OCI-LY7 (cell line): ENCODE measurements around the gene RP9. TPM values are rescaled to one million over a fixed set of nuclear protein-coding genes. Genes with fewer than 3 reads are reported as not detected.

Source experiments
- BruUV-seq: library from RNA; stranded (reverse); fragments of 400-500 nt; replicated peaks from 2 replicates; lab custom pipeline; 2021; lab: Mats Ljungman, UMichigan
- CTCF ChIA-PET: fragments of 300-600 bp; sonication (Branson Sonifier 250); formaldehyde crosslinking; loops from one replicate; lab custom pipeline; 2022; ENCODE audit warnings: antibody characterized with exemption; ENCODE audit not compliant: unreplicated experiment; lab: Charles Lee
- POLR2A ChIA-PET: fragments of 300-600 bp; sonication (Branson Sonifier 250); formaldehyde crosslinking; loops from one replicate; lab custom pipeline; 2022; ENCODE audit warnings: antibody characterized with exemption; lab: Charles Lee
- DNase-seq: peaks from one replicate; pipeline ENCODE4 v3.0.0-alpha.2; 2015; ENCODE audit warnings: low spot score
- H2AFZ ChIP-seq: fragments of 200-600 bp; sonication (generic), shearing (Covaris generic); 2 replicates; pipeline ENCODE4 v1.6.1; 2014; ENCODE audit warnings: mild to moderate bottlenecking, antibody characterized with exemption, low read length, moderate library complexity
- H3K27ac ChIP-seq: fragments of 200-600 bp; sonication (generic); 2 replicates; pipeline ENCODE4 v1.5.1; 2014; ENCODE audit warnings: mixed run types, low read depth, mild to moderate bottlenecking, moderate library complexity, low read length, inconsistent platforms; ENCODE audit not compliant: poor library complexity, severe bottlenecking
- H3K36me3 ChIP-seq: fragments of 200-600 bp; sonication (generic); 2 replicates; pipeline ENCODE4 v1.6.1; 2014; ENCODE audit warnings: mild to moderate bottlenecking, antibody characterized with exemption, low read length, moderate library complexity, mixed read lengths; ENCODE audit not compliant: insufficient read depth
- H3K4me1 ChIP-seq: fragments of 200-600 bp; sonication (generic); 2 replicates; pipeline ENCODE4 v1.5.1; 2014; ENCODE audit warnings: mild to moderate bottlenecking, low read length; ENCODE audit not compliant: insufficient read depth, poor library complexity, severe bottlenecking
- H3K4me2 ChIP-seq: fragments of 200-600 bp; sonication (generic); 2 replicates; pipeline ENCODE4 v1.6.1; 2014; ENCODE audit warnings: mild to moderate bottlenecking, low read length
- H3K4me3 ChIP-seq: fragments of 200-600 bp; sonication (generic); 2 replicates; pipeline ENCODE4 v1.5.1; 2014; ENCODE audit warnings: mild to moderate bottlenecking, low read depth, low read length; ENCODE audit not compliant: poor library complexity, severe bottlenecking
- H3K79me2 ChIP-seq: fragments of 200-600 bp; sonication (generic); 2 replicates; pipeline ENCODE4 v1.6.1; 2016; ENCODE audit warnings: low read depth, mild to moderate bottlenecking, low read length, moderate library complexity, mixed read lengths; ENCODE audit not compliant: insufficient read depth
- H3K9me2 ChIP-seq: fragments of 200-600 bp; sonication (generic); 2 replicates; pipeline ENCODE4 v1.6.1; 2016; ENCODE audit warnings: mild to moderate bottlenecking, low read length, mixed read lengths; ENCODE audit not compliant: insufficient read depth
- H3K9me3 ChIP-seq: fragments of 200-600 bp; sonication (generic); 2 replicates; pipeline ENCODE4 v1.6.1; 2014; ENCODE audit warnings: mild to moderate bottlenecking, mixed run types, low read length, mixed read lengths
- H4K20me1 ChIP-seq: fragments of 200-600 bp; sonication (generic); 2 replicates; pipeline ENCODE4 v1.6.1; 2014; ENCODE audit warnings: mild to moderate bottlenecking, antibody characterized with exemption, low read length, moderate library complexity, mixed read lengths; ENCODE audit not compliant: insufficient read depth
- CTCF ChIP-seq: fragments of 200-600 bp; sonication (generic); conservative IDR thresholded peaks from 2 replicates; pipeline ENCODE4 v1.5.1; 2014; ENCODE audit warnings: mild to moderate bottlenecking, antibody characterized with exemption, low read length, moderate library complexity, mixed read lengths
- EZH2phosphoT487 ChIP-seq: fragments of 200-600 bp; sonication (generic); IDR thresholded peaks from 2 replicates; pipeline ENCODE4 v1.6.1; 2018; ENCODE audit warnings: low read depth, borderline replicate concordance, mild to moderate bottlenecking, mixed run types, antibody characterized with exemption, low read length, moderate library complexity, mixed read lengths
- intact Hi-C: fragments of 100-400 bp; cut with micrococcal nuclease; formaldehyde crosslinking; loops from one replicate; pipeline ENCODE4 v1.10.0; 2022; ENCODE audit not compliant: unreplicated experiment
- total RNA-seq, 2 experiments: library from RNA; depleted of rRNA in 1 of 2; stranded (reverse); fragments of >200 nt in 1 of 2; shearing (Covaris generic) in 1 of 2; gene quantifications; 2 replicates each; pipeline ENCODE4 v1.2.3, GENCODE V29; 2014 to 2022

RP9 gene
- total RNA-seq, 2 experiments from 2014 or later: 22.0 to 23.3 TPM

- Histone ChIP-seq H3K27ac (peak overlapping the region; percentile 73), H3K9me3 (no peaks in the 10 kb centered on the region), H3K4me3 (peak overlapping the region; percentile 99), H3K36me3 (peaks cover 21% of the 10 kb centered on the region), H3K4me2 (peak overlapping the region; percentile 99), H2AFZ (peak overlapping the region; percentile 82), H3K79me2 (peaks cover 59% of the 10 kb centered on the region), H3K4me1 (peaks cover 25% of the 10 kb centered on the region), H3K9me2 (no peaks in the 10 kb centered on the region), H4K20me1 (peaks cover 17% of the 10 kb centered on the region)
- ChIA-PET POLR2A (interaction anchor here (0.6 to 2.1 kb wide), 17 partner anchors 9 to 308 kb away, joined by 3 to 10 read pairs (median 4); partner anchors contain the start of gene NT5C3A), CTCF (interaction anchor here (0.5 to 2.7 kb wide), 6 partner anchors 46 to 618 kb away, joined by 3 to 15 read pairs (median 4); partner anchors contain the start of genes LSM5 and NT5C3A)
- peak; percentile 41 for DNase-seq
- intact Hi-C loops: loop anchor here (1.0 to 10.0 kb wide), 7 partner anchors 21 to 618 kb away; partner anchors contain the start of genes BBS9 and LSM5
- TF ChIP-seq EZH2phosphoT487: no peak
- TF ChIP-seq CTCF: peak; percentile 66
- no TSS peak for BruUV-seq
Observed at GRCh38 chr7:33108554-33109004, 625 bp downstream of the RP9 start.

GRCh38 chr7:33107136-33108066 is 1.8 kb downstream of the RP9 start:
- ChIA-PET CTCF (interaction anchor here (1.2 to 2.7 kb wide), 5 partner anchors 45 to 307 kb away, joined by 3 to 15 read pairs (median 4); partner anchors contain the start of gene NT5C3A), POLR2A (interaction anchor here (0.5 to 2.1 kb wide), 18 partner anchors 8 to 415 kb away, joined by 3 to 10 read pairs (median 4); partner anchors contain the start of gene NT5C3A)
- Histone ChIP-seq H3K36me3 (peaks cover 33% of the 10 kb centered on the region), H3K79me2 (peaks cover 66% of the 10 kb centered on the region), H3K9me3 (no peaks in the 10 kb centered on the region), H3K4me3 (peak overlapping the region; percentile 99), H2AFZ (no peak overlapping the region), H3K27ac (peak overlapping the region; percentile 73), H3K4me2 (peak overlapping the region; percentile 99), H4K20me1 (peaks cover 17% of the 10 kb centered on the region), H3K4me1 (peaks cover 25% of the 10 kb centered on the region), H3K9me2 (no peaks in the 10 kb centered on the region)
- intact Hi-C loops: loop anchor here (1.0 to 10.0 kb wide), 9 partner anchors 45 to 617 kb away; partner anchors contain the start of genes LSM5 and NT5C3A
- DNase-seq: peak; percentile 74
- no TSS peak for BruUV-seq
- TF ChIP-seq EZH2phosphoT487: no peak
- peak; percentile 79 for TF ChIP-seq CTCF
